GM21825 (cell line): ENCODE data around the gene TMCO4.

Source experiments
- ATAC-seq: cut with Tn5 transposase; IDR thresholded peaks from one replicate; pipeline ENCODE4 v1.9.1; 2021; ENCODE audit warnings: mild to moderate bottlenecking, moderate library complexity; ENCODE audit not compliant: unreplicated experiment

The TMCO4 gene

DNA sequence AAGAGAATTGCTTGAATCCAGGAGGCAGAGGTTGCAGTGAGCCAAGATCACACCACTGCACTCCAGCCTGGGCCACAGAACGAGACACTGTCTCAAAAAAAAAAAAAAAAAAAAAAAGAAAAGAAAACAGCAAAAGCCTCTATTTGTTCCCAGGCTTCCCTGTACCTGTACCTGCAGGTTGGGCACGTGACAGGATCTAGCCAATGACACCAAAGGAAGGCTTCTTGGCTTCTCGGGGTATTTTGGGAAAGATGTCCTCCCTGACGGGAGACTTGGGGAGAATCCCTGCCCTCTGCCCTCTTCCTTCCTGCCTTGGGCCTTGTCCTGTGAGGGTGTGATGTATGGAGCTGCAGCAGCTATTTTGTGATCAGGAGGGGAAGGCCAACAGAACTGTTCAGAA, 22.8 kb downstream of the TMCO4 start:
- ATAC-seq: no peak

DNA sequence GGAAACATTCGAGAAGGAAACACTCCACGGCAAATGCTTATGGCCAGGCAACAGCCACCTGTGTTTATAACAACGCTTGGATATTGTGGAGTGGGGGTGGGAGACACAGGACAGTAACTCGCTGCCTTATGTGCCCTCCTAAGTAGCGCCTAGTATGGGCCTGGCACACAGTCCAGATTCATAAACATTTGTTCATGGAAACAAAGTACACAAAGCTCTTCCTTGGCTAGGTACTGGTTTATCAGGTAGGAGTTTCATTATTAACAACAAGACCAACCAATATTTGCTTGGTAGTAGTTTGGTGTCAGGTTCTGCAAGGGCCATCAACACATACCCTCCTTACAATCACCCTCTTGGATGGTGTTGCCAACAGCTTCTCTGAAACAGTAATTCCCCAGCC, 23.4 kb downstream of the TMCO4 start:
- no peak for ATAC-seq

DNA sequence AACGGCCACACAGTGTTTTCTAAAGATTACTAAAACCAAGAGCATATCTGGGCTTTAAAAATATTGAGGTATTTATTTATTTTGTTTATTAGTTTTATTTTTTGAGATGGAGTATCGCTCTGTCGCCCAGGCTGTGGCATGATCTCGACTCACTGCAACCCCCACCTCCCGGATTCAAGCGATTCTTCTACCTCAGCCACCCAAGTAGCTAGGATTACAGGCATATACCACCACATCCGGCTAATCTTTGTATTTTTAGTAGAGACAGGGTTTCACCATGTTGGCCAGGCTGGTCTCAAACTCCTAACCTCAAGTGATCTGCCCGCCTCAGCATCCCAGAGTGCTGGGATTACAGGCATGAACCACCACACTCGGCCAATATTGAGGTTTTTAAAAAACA, 23.9 kb downstream of the TMCO4 start:
- ATAC-seq: no peak

DNA sequence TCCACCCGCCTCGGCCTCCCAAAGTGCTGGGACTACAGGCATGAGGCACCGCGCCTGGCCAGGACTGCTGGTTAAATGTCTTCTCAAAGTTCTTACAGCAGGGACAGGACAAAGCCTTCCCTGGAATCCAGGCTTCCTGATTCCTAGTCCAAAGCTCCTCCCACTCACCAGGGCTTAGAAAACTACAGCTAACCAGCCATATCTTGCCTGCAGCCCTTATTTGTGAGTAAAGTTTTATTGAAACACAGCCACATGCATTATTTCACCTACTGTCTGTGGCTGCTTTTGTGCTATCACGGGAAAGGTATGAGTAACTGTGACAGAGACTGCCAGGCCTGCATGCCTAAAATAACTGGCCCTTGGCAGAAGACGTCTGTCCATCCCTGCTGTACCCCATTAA, 24.4 kb downstream of the TMCO4 start:
- no peak for ATAC-seq

DNA sequence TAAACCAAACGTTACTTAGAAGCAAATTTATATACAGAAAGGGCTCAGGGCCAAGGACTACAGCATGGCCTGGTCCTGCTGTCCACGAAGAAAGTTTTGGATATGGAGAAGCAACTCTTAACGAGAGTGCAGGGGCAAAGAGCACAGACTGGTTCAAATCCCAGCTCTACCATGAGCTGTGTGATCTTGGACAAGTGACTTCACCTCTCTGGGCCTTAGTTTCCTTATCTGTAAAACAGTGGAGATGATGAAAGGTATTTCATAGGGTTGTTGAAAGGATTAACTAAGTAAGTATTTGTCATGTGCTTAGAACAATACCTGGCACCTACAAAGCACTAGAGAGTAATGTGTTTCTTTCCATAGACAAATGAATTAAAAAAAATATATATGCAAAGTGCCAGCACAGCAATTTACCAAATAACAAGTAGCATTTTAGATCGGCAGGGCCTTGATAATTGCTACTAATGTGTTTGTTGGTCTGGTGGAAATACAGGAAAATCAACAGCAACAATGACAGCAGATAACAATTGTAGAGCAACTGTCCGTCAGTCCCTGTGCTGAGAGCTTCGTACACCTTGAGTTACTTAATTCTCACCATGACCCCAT, 25.4 kb downstream of the TMCO4 start:
- no peak for ATAC-seq

DNA sequence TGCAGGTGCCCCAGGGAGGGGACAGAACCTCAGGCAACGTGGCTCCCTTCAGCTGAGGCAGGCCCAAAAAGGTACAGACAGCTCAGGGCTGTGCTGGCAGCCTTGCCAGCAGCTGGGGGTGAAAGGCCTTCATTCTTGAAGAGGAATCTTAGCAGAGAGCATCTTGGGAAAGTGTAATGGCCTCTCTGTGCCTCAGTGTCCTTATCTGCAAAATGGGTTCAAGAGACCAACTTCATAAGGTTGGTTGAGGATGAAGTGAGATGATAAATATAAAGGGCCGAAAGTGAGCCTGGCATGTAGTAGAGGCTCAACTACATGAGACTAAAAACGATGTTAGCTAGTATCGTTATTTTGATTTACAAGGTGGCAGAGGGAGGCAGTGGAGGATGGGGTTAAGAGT, 26.2 kb downstream of the TMCO4 start:
- no peak for ATAC-seq

DNA sequence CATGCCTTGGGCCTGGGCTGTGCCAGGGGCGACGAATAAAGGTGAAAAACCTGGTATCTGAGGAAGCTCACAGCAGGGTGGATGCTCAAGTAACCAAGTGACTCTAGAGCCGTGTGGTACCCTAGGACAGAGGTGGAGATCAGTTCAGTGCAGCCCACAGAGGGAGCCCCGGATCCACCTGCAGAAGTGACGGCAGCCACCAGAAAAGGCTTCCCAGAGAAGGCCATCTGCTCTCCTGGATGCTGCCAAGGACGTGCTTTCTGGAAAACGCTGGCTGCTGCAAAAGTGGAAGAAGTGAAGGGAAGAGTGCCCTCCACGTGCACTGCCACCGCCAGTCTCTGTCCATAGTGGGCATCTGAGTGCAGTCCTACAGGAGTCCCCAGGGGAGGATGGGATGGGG, 27.7 kb downstream of the TMCO4 start:
- no peak for ATAC-seq

DNA sequence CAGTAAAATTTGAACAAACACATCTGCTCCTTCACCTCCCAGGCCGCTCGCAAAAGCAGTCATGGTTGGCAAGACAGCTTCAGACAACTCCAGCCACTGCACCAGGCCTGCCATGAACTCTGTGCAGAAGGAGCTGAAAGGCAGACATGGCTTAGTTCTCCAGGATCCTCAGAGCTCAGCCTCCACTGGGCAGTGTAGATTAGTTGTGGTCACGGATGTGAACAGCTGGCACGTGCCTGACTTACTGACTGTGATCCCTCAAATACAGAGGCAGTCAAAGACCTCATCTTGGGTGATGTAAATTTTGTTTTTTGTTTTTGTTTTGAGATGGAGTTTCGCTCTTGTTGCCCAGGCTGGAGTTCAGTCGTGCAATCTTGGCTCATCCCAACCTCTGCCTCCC, 28.4 kb downstream of the TMCO4 start:
- ATAC-seq: no peak

DNA sequence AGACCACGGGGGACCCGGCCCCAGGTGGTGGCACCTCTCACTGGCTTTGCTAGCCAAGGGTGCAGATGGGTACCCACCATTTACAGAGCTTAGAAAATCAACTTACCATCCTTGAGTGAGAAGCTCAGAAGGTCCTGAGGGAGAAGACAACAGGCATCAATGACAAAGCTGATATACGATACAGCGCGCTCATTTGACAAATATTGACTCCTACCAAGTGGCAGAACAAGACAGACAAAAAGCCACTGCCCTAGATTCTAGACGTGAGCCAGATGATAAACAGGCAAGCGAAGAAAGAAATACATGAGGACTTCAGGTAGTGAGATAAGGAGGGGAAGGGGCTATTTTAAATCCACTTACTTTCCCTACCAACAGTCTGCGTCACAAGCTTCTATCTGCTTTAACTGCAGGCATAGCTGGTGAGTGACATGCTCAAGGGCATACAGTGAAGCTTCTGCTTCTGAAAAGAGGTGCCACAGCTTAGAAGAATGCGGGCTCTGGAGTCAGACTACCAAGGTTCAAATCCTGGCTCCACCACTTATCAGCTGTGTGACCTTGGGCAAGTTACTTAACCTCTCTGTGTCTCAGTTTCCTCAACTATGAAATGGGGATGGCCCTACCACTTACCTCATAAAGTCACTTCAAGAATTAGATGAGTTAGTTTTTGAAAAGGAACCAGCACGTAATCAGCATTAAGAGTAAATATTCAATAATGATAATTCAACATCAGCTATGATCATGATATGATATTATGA, 29.1 kb downstream of the TMCO4 start:
- ATAC-seq: no peak

DNA sequence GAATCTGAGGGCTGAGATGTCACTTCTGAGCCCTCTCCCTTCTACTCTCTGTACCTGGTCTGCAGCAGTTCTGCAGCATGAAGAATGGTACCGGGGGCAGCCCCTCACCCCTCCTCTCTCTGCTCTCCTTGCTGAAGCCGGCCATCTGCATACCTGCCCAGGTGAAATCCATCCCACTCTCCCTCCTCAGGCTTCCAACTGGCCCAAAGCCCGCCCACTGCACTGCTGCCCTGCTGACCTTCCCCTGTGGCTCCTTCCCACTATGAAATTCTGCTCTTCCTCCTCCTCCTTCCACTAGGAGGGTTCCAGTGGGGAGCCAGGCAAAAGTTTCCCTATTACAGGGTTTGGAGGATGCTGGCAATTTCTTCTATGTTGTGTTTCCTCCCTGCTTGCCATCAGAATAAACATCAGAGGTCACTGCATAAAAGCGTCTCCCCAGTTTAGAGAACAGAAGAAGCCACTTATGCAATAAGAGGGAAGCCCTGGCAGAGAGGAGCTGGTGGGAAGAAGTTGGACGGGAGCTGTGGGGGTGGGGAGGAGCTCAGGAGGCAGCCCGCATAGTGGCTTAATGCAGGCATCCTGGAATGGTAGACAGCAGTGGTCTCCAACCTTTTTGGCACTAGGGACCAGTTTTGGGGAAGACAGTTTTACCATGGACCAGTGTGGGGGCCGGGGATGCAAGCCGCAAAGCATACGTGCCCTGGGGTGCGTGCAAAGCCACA, 30.3 kb downstream of the TMCO4 start:
- no peak for ATAC-seq

DNA sequence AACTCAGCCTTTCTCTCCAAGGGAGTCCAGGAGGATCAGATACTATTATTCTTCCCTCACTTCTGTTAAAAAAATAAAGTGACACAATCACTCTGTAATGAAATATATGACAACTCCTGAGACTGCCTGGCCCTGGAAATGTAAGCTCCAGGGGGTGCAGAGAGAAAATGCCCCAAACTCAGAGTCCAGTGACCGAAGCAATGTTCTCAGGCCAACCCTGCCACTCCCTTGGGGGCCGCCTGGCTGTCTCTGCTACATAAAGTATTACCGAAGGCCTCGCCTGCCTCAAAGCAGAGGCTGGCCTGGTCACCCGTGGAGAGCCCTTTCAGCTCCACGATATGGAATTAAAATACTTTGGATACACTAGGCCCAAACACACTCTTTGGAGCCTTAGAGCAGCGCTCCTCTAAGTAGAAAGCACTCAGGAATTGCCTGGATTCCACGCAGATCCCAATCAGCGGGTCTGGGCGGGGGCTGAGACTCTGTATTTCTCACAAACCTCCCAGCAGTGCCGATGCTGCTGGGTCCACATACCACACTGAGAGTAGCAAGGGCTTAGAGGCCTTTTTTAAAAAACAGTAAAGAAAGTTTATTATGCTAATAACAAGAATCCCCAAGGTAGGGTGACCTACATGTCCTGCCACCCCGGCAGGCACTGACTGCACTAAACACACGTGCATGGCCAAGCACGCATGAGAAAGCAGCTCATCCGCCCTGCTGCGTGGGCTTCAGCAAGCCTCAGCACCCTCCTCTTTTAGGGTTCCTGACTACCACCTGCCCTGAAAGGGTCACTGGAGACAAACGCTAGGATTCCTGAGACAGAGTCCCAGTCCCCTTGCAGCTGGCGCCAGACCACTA, 31.1 kb downstream of the TMCO4 start:
- ATAC-seq: no peak

DNA sequence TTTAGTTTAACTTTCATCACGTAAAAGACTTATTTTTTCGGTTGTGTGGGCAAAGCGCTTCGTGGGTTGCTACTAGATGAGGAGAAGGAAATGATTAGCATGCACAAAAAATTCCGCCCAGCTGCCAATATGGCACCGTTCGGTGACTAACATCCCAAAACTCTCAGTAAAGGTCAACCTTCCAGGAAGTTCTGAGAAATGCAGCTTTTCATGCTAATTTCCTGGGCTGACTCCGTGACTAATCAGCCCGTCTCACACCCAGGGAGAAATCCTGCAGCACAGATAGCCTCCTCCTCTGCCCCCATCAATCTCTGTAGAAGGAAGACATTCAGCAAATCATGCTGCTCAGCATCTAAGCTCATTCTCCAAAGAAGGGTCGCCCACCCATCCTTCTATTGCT, 34.1 kb downstream of the TMCO4 start:
- no peak for ATAC-seq

DNA sequence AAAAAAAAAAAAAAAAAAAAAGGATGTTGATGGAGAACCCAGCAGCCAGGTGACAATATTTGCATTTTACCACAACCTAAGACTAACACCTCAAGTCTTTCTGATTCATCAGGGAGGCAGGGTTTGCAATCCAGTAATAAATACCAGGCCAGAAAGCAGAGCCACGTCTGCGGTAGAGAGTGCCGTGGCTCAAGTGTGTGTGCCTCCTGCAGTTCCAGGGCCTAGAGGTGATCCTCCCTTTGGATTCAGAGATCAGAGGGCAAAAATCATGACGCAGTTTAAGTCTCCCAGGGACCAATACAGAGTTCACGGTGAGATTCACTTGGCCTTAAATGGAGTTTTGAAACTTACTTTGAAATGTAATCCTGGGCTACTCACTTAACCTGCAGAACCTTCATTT, 34.9 kb downstream of the TMCO4 start:
- no peak for ATAC-seq

DNA sequence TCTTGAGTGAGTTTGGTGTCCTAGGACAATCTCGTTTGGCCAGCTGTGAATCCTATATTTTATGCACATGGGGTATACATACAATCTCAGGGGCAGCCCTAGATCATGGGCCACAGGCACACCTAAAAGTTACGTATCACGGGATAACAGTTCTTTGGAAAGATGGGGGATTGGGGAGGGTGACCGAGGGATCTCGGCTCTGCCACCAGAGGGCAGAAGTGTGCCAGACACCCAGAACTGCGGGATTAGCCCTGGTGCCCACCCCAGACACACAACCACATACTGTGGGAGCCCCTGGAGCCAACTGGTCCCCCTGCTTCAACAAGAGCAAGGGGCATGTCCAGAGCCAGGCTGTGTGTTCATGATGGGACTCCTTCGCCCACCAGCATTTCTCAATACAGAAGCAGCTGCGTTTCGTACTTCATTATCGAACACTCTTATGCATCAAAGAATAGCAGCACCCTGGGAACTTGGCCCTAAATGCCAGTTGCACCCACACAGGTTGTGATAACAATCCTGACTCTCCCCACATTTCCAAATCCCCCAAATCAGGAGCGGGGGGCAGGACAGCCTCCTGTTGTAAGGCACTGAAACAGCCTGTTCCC, 37.4 kb downstream of the TMCO4 start:
- ATAC-seq: no peak

DNA sequence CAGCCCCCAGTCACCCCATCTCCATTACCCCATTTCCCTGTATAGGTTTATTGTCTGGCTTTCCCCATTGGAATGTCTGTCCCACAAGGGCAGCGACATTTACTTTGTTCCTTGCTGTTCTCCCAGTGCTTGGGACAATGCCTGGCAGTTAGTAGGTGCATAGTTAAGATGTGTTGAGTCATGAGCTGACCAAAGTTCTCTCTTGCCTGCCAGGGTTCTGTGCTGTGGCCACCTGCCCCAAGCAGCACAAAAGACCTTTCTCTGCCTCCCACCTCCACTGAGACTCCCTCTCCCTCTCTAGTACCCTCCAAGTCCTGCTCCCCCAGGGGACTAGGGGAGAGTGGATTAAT, 40.0 kb downstream of the TMCO4 start:
- ATAC-seq: no peak

DNA sequence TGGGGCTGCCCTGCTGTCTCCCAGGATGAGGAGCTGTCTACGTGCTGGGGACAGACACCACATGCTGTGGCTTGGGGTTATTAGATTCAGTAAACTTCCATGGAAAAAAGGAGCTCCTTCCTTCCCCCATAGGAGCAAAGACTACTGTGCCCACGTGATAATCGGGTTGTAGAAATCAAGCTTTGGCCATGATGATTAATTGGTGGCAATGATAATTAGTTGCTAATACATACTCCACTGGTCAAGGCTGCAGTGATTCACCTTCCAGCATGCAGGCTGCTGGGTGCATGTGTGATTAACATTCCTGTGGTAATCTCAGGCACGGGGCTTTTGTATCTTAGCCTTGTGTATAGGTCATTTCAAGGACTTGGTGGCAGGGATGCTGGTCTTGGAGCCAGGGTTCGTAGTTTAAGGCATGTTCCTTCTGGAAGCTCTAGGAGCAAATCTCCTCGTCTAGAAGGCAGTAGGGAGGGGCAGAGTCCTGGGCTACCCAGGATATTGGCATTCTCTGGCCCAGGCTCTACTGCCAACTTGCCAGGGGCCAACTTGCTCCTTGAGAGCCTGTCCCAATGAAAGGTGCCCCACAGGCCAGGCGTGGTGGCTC, 41.4 kb downstream of the TMCO4 start:
- no peak for ATAC-seq

DNA sequence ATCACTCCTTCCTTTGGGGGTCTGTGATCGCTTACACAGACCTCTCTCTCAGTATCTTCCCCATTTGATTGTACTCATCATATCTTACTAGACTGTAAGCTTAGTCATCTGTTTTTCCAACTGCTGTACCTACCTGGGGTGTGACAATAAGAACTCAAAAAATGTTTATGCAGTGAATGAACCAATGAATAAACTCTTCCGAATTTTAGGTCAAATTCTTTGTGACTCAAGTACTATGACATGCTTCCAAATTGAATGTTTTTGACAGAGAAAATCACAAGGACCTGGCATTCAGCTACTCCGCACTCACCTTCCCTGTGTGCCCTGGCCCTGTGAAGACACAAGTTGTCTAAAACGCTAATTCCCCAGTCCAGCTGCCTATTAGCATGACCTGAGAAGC, 42.1 kb downstream of the TMCO4 start:
- no peak for ATAC-seq

DNA sequence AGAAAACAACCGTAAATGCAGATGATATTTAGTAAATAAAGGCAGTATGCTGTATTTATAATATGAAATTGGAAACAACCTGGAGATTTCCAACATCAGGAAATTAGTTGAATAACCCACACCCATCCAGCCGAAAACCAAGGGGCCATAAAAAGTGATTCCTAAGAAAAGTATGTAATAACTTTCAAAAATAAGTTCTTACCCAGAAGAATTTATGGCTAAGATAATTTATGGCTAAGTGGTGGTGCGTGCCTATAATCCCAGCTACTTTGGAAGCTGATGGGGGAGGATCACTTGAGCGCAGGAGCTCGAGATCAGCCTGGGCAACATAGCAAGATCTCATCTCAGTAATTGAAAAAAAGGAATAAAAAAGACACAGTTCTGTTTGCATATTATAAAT, 43.2 kb downstream of the TMCO4 start:
- no peak for ATAC-seq

DNA sequence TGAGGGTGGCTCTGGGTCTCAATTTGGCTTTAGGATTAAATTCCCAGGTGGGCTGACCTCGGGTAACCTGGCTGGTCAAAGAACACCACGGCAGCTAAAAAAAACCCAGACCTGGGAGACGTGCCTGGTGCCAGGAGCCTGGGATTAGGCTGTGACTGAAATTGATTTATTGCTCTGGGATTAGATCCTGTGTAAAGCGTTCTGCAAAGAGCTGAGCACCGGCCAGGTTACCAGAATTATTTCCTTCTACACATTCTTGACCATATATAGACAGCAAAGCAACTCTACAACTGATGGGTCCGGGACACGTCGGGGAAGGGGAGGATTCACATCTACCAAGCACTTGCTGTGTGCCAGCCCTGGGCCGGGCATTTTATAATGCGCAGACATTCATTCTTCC, 45.2 kb downstream of the TMCO4 start:
- ATAC-seq: no peak

DNA sequence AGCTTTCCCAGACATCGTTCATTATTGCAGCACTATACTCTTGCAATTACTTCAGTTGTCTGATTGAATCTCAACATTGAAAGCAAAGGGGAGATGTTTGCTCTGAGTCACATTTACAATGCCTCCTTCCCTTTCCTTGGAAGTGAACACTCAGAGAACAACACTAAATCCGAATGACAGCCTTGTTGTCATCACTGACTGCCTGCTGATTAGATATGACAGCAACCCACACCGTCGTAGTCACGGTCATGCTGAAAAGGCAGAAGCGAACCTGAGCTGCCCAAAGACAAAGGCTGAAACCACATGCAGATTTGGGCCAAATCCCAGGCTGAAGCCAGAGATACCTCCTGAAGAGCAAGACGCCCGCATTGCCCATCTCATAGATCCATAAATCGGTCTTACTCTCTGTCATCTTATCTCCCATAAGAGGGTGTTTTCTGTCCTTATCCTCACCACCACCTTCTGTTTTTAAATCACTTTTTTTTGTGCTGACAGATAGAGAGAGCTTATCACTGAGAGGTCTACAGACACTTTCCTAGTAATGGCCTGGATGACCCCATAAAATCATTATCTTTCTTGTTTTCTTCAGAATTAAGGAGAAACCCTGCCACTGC, 47.5 kb downstream of the TMCO4 start:
- ATAC-seq: no peak
